ENCODE data around the gene ZSWIM6.

ZSWIM6 gene

GRCh38 chr5:61331407-61332357, at the start of gene ZSWIM6:
Gene ZSWIM6 (plus strand): TSS chr5:61332258. CDS start chr5:61332273, 15 bp downstream.
- DNase-seq (ENCODE audit: low read depth): peak; percentile 97

GRCh38 chr5:61283471-61283870, 48.6 kb upstream of the ZSWIM6 start:
- no peak for DNase-seq (ENCODE audit: low read depth)

GRCh38 chr5:61285531-61285930, 46.5 kb upstream of the ZSWIM6 start:
- no peak for DNase-seq (ENCODE audit: low read depth)

DNA sequence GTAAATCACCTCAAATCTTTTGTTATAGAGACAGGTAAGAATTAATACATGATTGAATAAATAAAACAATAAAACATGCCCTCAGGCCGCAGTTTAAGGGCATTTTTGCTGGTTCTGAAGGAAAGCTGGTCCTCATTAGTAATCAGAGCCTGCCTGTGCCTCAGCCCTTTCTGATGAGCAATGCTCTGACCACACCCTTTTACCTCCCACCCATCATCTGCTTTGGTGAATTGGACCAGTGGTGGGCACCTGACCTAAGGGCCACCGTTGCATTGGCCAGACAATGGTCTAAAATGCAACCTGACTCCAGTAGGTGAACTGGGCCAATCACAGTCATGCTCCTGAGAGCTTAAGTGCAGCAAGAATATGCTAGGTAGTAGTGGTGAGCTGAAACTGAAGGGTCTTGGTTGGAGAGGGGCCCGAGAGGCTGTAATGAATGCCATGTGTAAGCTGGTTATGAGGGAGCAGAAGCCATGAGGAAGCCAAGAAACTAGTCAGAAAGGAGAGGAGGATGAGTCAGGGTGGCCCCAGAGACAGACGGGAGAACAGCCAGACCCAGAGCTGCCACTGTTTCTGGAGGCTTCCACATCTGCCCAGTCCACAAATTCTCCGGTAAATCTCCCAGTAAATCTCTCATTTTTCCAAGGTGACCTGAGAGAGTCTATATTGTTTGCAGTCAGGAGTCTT, 45.5 kb upstream of the ZSWIM6 start:
- no peak for DNase-seq (ENCODE audit: low read depth)

DNA sequence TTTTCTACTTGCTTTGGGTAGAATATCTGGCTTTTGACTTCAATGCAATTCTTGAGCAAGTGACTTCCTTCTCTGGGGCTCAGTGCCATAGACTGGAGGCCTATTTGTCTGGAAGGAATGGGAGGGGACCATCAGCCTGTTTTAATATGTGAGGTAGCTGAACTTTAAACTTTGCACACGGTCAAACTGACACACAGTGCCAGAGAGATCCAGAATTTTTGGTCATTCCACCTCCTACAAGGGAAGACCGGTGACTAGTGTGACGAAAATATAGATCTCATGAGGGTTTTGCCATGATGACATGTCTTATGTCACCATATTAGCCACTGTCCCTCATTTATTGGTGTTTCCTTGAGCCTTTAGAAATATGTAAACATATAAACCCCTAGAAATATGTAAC, 44.6 kb upstream of the ZSWIM6 start:
- no peak for DNase-seq (ENCODE audit: low read depth)

DNA sequence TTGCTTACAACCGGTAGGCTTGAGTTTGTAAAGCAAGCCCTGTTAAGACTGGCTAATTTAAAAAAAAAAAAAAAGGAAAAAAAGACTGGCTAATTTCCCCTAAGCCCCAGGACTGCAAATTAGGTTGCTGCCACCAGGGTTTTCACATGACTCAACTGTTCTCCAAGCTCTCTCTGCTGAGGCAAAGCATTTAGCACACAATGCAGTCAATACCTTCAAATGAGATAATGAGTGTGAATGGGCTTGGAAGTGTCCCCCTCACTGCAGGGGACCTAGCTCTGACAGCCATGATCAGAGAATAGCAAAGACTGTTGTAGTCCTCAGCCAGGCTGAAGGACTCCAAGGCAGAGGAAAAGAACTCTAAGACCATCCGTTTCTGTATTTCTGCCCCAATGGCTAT, 42.8 kb upstream of the ZSWIM6 start:
- DNase-seq (ENCODE audit: low read depth): no peak

DNA sequence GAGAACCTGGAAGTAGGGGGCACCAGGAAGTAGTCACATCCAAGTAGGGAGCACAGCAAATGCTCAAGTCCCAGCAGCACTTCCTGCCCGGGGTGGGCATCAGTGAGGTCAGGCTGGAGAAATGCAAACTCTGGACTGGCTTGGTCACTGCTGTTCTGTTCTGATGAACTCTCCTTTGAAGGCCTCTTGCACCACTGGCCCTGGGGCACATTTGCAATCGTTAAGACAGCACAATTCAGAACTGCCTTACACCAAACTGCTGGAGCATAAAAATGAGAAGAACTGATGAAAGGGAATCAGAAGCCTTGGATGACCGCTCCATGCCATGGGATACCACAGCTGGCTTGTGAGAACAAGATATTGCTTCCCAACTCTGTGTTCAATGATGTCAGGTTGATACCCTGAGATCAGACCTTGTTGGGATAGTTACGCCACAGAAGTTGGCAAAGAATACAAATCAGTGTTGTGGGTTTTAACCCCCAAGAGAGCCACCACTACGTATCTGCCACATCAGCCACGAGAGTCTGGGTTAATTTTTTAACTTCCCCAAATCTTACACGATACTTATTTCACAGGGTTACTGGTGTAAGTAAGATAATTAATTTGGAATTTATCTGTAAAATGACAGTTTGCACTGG, 42.3 kb upstream of the ZSWIM6 start:
- no peak for DNase-seq (ENCODE audit: low read depth)

DNA sequence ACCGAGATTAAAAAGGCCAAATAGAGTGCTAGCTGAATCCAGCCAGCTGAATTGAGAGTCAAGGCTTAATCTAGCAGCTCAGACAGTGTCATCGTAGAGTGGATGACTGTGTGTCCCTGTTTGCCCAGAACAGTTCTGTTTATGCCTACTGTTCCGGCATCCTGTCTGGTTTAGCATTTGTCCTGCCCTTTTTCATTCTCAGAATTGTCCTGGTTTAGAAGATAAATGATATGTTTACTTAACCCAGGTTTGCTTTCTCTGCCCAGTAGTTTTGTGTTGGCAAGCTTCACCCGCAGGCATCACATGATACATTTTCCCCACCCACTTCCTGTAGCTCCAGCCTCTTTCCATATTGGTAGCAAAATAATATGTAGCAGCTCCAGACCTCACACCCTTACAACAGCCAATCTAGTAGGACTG, 41.3 kb upstream of the ZSWIM6 start:
- no peak for DNase-seq (ENCODE audit: low read depth)

DNA sequence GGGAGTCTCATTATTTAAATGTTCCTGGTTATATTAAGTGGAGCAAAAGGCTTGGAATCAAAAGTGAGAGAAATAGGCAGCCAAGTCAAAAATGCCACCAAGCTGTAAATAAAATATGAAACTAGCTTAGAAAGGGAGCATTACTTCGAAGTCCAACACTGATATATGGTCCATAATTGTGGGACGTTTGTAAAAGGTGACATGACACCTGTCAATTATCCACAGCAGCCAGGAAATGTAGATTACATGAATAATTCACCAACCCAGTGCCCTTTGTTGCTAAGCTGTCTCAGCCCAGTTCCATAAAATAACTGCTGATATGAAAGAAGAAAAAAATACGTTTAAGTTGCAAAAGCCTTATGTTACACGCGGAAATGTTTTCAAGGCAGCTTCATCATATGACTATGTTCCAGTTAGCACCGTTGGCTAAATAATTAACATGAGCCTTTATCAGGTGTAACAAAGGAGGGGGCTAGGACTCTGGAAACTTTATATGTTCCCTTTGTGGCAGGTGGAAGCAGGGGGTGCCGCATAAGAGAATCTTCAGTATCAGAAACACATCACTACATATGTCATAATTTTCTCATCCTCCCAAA, 39.9 kb upstream of the ZSWIM6 start:
- DNase-seq (ENCODE audit: low read depth): no peak

DNA sequence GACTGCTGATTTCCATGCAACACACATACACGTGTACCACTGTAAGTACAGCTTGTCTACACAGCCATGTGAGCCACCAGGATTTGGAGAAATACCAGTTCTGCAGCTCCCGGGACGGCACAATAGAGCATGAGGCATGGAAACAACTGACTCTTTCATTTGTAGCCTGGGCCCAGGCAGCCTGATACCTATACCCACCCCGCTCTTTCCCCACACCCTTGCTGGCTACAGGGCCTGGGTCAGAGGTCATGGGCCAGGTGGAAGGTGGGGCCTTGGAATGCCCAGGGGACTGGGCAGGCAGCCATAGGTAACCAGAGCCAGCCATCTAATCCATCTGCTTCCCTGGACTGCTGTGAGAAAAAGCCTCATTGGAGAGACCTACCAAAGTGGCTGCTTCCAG, 39.0 kb upstream of the ZSWIM6 start:
- no peak for DNase-seq (ENCODE audit: low read depth)

DNA sequence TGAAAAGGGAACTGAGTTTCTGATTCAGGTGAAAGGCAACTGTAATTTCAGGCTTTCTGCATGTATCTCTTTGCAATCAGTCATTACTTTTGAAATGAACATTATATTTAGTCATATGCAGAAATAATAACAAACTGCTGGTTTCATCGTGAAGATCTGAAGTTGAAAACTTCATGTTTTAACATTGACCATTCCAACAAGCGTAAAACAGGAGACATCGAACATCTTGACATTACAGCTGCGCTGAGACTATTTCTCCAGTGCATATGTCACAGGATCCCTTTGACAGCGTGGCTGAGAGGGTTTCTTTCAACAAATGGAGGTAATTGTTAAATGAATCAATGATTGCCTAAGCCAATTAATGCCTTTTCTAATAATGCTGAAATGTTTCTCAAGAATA, 38.2 kb upstream of the ZSWIM6 start:
- no peak for DNase-seq (ENCODE audit: low read depth)

DNA sequence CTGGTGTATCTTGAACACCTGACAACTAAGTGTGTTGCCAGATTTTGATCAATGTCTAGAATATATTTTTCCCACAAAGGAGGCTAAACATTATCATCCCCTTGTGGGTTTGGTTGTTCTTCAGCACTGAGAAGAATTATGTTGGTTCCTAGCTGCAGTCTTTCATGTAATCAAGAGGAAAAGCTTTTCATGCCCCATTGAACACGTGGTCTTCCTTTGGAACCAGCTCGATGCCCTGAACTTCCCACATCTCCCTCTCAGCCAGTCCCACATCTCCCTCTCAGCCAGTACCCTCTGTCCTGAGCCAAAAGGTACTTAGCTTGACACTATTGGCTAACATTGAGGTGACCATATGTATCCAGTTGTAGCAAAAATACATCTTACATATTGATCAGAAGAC, 36.7 kb upstream of the ZSWIM6 start:
- DNase-seq (ENCODE audit: low read depth): no peak

GRCh38 chr5:61298066-61298465, 34.0 kb upstream of the ZSWIM6 start:
- DNase-seq (ENCODE audit: low read depth): no peak

DNA sequence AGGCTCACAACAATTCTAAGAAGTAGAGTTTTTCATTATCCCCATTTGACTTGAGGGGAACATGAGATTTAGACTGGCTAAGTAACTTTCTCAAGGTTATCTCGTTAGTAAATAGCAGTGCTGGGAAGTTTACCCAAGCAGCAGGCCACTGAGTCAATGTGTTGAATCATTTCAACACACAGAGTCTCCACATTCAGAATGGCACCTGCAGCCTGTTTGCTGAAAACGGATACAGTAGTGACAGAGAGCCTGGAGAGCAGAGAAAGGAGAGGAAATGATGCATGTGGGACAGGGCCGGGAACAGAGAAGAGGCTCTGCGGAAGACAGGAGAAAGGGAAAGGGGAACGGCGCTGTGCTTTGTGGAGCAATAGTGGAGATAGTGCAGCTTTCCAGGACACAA, 33.5 kb upstream of the ZSWIM6 start:
- no peak for DNase-seq (ENCODE audit: low read depth)

DNA sequence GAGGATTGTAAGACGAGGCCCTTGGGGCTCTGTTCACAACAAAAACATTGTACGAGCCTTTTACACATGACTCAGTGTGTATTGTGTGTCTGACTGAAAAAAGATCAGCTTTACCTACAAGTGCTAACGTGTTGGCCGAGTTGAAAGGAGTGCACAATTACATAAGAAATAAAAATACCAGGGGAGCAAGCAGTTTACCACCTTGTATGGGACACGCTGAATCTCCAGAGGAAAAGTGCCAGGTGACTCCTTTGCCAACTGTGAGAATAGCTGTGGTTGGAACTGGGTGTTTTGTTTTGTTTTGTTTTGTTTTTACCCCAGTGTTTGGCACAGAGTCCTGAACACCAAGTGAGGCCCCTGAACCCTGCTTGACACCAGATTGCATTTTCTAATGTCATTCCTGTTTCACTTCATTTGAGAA, 32.8 kb upstream of the ZSWIM6 start:
- DNase-seq (ENCODE audit: low read depth): no peak

DNA sequence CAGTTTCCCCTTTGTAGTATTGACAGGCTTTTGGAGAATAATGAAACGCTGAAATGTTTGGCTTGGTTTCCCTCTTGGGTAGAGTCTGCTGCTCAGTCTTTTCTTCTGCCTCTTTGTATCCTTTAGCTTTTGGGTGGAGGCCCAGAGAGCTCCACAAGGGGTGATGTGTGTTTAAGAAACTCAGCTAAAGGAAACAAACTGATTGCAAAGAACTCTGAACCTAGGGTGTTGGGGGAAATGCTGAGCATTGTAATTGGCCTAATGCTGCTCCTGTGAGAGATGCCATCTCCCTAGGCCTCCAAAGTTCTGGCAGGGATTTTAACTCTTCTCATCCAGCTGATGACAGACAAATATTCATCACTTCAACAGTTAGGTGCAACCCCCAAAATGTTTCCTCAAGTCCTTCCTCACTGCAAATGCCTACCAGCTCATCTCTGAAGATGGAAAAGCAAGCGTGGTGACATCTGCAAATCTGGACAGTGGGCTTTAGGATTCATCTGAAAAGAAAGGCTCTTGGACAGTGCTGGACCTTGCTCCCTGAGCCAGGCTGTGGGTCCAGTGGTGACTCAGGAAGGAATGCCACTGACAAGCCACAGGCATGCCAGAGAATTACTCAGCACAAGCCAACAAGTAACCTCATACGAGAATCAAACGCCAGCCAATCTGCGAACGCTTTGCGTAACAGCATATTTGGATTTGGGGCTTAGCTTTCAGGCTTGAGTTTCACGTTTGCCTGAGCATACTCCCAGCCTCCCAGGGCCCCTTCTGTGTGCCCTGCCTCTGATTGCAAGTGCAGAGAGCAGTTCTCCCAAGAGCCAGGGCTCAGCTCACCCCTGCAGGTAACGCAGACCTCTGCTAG, 30.5 kb upstream of the ZSWIM6 start:
- no peak for DNase-seq (ENCODE audit: low read depth)

DNA sequence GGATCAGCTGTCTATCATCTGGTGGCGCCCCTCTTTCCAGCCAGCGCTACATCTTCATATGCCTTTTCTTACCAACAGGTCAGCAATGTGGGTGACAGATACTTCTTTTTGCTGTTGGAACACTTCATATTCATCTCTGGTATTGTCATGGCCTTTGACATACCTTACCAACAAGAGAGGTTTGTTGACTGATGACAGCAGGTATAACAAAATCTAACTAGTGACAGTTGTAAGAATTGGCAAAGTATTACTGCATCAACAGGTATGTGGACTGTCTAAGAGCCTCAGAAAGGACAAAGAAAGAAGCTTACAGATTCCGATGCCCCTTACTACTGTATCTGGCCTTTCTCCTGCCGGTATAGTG, 29.9 kb upstream of the ZSWIM6 start:
- DNase-seq (ENCODE audit: low read depth): no peak

- no peak for DNase-seq (ENCODE audit: low read depth)
Measured at GRCh38 chr5:61303346-61303745, 28.7 kb upstream of the ZSWIM6 start.

DNA sequence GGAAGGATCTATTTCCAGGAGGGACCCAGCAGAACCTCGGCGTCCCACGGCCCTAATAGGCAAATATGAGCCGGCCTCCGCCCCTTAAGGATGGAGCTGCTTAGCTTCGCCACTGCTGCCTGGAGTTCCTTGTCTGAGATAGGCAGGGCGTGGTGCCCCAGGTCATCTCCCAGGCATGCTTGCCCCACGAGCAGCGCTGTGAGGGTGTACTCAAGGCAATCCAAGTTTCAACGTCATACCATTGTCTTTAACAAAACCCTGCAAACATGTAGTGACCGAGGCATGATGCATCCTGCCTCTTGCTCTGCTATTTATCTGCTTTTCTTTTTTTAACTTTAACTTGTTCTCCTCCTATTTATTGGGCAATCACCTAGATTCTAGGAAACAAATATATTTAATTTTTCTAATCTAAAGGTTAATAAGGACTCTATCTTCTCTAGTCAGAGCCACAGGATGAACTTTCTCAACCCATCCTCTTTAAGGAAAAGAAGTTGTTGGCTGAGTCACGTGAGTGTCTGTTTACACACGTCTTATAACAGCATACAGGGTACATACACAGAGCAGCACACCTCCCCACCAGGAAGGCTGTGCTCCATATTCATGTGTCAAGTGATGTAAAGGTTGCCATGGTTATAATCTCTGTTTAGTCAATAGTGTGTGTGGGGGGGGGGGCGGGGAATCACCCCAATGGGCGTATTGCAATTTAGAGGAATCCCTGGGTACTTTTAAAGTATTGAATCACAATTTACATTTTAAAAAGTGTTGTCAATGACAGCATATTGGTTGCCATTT, 27.3 kb upstream of the ZSWIM6 start:
- no peak for DNase-seq (ENCODE audit: low read depth)

- DNase-seq (ENCODE audit: low read depth): no peak
Measured at GRCh38 chr5:61306531-61307131, 25.4 kb upstream of the ZSWIM6 start.
